Heart left ventricle (tissue), 13 donors: ENCODE results near the gene TTC34.

ENCODE experiments used
- CTCF ChIP-seq, 12 donors: fragments of 200-600 bp; sonication (generic) in 4 of 12; IDR thresholded peaks; one replicate each; pipeline versions ENCODE4 v1.5.0 to v1.8.0; 2018 to 2022; ENCODE audit warnings: antibody characterized with exemption in 12 of 12, mild to moderate bottlenecking in 5 of 12
- POLR2A ChIP-seq, 2 donors: fragments of 450-650 bp; IDR thresholded peaks; one replicate each; pipeline ENCODE4 v1.6.1; 2017; ENCODE audit warnings: antibody characterized with exemption in 2 of 2, mild to moderate bottlenecking in 2 of 2, moderate library complexity in 2 of 2
- donor health status: ischemic (EF 13 %, LVEDD 7.1; RV severe dilation, severe dysfunction).
- donor health status: DM: no; HTN: yes; CAD: no.
- donor health status: DM: no; HTN: no; CAD: no.
- donor health status: ischemic (EF 25% LVEDD 6.9; RV normal size, moderate dysfunction).
- donor health status: ischemic (EF 25% LVEDD 5.7; RV mildly dilated, moderate dysfunction).
- donor health status: ischemic (EF 35%, LVEDD 5.7; RV mildly dilated, moderate dysfunction).
- donor health status: nonischemic (EF 11% LVEDD 7.7; RV severe dilation, severe dysfunction).
- donor health status: DM: yes; HTN: yes; CAD: no.
- donor health status: PGD.
- donor health status: ischemic (EF 29% LVEDD 5.4; RV normal size, mild dysfunction).
- donor health status: nonischemic (EF 23%, LVEDD 6.1; RV moderate dilation, normal function).

DNA sequence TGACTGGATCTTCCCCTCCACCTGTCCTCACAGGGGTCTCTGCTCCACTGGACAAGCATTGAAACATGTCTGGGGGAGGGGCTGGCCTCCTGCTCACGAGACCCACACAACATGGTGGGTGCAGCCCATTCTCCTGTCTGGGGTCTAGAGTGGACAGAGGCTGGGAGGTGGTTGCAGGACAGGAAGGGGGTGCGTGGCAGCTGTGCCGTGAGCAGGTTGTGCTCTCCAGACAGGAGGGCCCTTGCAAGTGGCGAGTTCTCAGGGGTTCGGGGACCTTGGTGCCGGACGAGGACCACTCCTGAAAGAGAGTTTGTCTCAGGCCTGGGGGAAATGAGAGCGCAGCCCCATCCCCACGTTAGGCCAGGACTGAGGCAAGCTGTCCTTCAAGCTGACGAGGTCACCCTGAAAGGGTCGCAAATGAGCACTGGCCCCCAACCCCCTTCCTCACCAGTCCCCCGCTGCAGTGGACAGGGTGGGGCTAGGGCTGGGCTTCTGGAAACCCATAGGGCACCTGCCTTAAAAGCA lies 21.2 kb upstream of the TTC34 start:
- TF ChIP-seq CTCF (IDR thresholded peaks at IDR 0.05) (no peak), POLR2A (IDR thresholded peaks at IDR 0.05) (no peak)
